GM12878 (cell line): ENCODE measurements around the gene ADPRHL1. TPM values are rescaled to one million over a fixed set of nuclear protein-coding genes. Genes with fewer than 3 reads are reported as not detected.

ENCODE experiments used
- ATAC-seq: fragments of 200-7000 bp; cut with Tn5 transposase; 3 replicates; pipeline ENCODE4 v1.9.1; 2020; ENCODE audit warnings: mild to moderate bottlenecking, moderate library complexity
- BruUV-seq: library from RNA; stranded (reverse); fragments of 400-500 nt; replicated peaks from 2 replicates; lab custom pipeline; 2021; lab: Mats Ljungman, UMichigan
- CTCF ChIA-PET: fragments of 300-600 bp; sonication (Branson Sonifier 250); formaldehyde crosslinking; extraction: SDS; loops from one replicate; lab custom pipeline; 2021; ENCODE audit warnings: inconsistent platforms; lab: Yijun Ruan, JAX
- POLR2A ChIA-PET: fragments of 350-600 bp; formaldehyde crosslinking; extraction: SDS; loops from one replicate; lab custom pipeline; 2021; ENCODE audit warnings: inconsistent platforms; lab: Charles Lee
- RAD21 ChIA-PET: fragments of 300-600 bp; sonication (Branson Sonifier 250); formaldehyde crosslinking; loops from one replicate; lab custom pipeline; 2023; ENCODE audit warnings: antibody characterized with exemption; ENCODE audit not compliant: unreplicated experiment; lab: Charles Lee
- SMC1A ChIA-PET: fragments of 300-600 bp; sonication (Branson Sonifier 250); formaldehyde crosslinking; loops from one replicate; lab custom pipeline; 2023; ENCODE audit not compliant: unreplicated experiment, uncharacterized antibody; lab: Charles Lee
- DNase-seq: peaks from one replicate; pipeline ENCODE4 v3.0.0-alpha.2; 2011; ENCODE audit warnings: low read depth, low spot score
- FAIRE-seq: peaks from 3 replicates; lab custom pipeline; 2011; peaks lifted over from hg19 to GRCh38; lab: Jason Lieb, UNC
- H2AFZ ChIP-seq: 2 replicates; pipeline ENCODE4 v1.6.0; 2011; ENCODE audit warnings: low read depth, low read length, control low read depth; ENCODE audit not compliant: control insufficient read depth
- H3K27ac ChIP-seq: 2 replicates; pipeline ENCODE4 v1.5.1; 2011; ENCODE audit warnings: control low read depth; ENCODE audit not compliant: control insufficient read depth, insufficient read depth
- H3K27me3 ChIP-seq, 2 experiments: replicated peaks in 1 of 2; 2 replicates each; pipeline versions ENCODE4 v1.6.0 to v1.6.1; 2011; ENCODE audit warnings: low read length in 1 of 2; ENCODE audit not compliant: control insufficient read depth in 2 of 2, insufficient read depth in 2 of 2
- H3K36me3 ChIP-seq, 2 experiments: 2 replicates each; pipeline ENCODE4 v1.5.1; 2011; ENCODE audit warnings: low read length in 1 of 2; ENCODE audit not compliant: control insufficient read depth in 2 of 2, insufficient read depth in 2 of 2
- H3K4me1 ChIP-seq: 2 replicates; pipeline ENCODE4 v1.6.1; 2011; ENCODE audit warnings: mild to moderate bottlenecking, low read length, moderate library complexity, mixed read lengths; ENCODE audit not compliant: control insufficient read depth, insufficient read depth
- H3K4me2 ChIP-seq: 2 replicates; pipeline ENCODE4 v1.6.0; 2011; ENCODE audit warnings: control low read depth; ENCODE audit not compliant: control insufficient read depth, insufficient read depth
- H3K4me3 ChIP-seq: fragments of 200-600 bp; sonication (generic); 2 replicates; pipeline ENCODE4 v1.5.1; 2016
- H3K79me2 ChIP-seq: 2 replicates; pipeline ENCODE4 v1.6.0; 2011; ENCODE audit warnings: low read length; ENCODE audit not compliant: control insufficient read depth, insufficient read depth
- H3K9ac ChIP-seq: 2 replicates; pipeline ENCODE4 v1.8.0; 2011; ENCODE audit warnings: low read length, control low read depth, mixed read lengths; ENCODE audit not compliant: control insufficient read depth, insufficient read depth
- H3K9me3 ChIP-seq: replicated peaks from 3 replicates; pipeline ENCODE4 v1.5.1; 2011; ENCODE audit warnings: mild to moderate bottlenecking, low read length; ENCODE audit not compliant: control insufficient read depth, insufficient read depth
- H4K20me1 ChIP-seq: 2 replicates; pipeline ENCODE4 v1.6.0; 2011; ENCODE audit not compliant: control insufficient read depth, insufficient read depth
- ATF7 ChIP-seq: fragments of 450-650 bp; IDR thresholded peaks from 2 replicates; pipeline ENCODE4 v1.6.1; 2016; ENCODE audit warnings: low read depth, mild to moderate bottlenecking
- BCL11A ChIP-seq: IDR thresholded peaks from 2 replicates; pipeline ENCODE4 v1.6.1; 2011; ENCODE audit warnings: low read depth, low read length
- CBX5 ChIP-seq: sonication (generic); IDR thresholded peaks from 2 replicates; pipeline ENCODE4 v1.6.1; 2016; ENCODE audit warnings: low read depth, moderate library complexity, mild to moderate bottlenecking, inconsistent platforms
- CEBPB ChIP-seq, 2 experiments: fragments of 150-350 bp in 1 of 2; IDR thresholded peaks; 2 replicates each; pipeline ENCODE4 v1.6.1; 2012 to 2014; ENCODE audit warnings: low read depth in 2 of 2, low read length in 2 of 2, borderline replicate concordance in 1 of 2, inconsistent platforms in 1 of 2
- DPF2 ChIP-seq: fragments of 450-650 bp; IDR thresholded peaks from 2 replicates; pipeline ENCODE4 v1.6.1; 2017; ENCODE audit warnings: mild to moderate bottlenecking
- E2F8 ChIP-seq: fragments of 450-650 bp; IDR thresholded peaks from 2 replicates; pipeline ENCODE4 v1.6.1; 2018; ENCODE audit warnings: mild to moderate bottlenecking, low read depth, moderate library complexity; ENCODE audit not compliant: partially characterized antibody
- ESRRA ChIP-seq: IDR thresholded peaks from 2 replicates; pipeline ENCODE4 v1.6.1; 2012; ENCODE audit warnings: mild to moderate bottlenecking, low read length, improper control_type of control experiment
- HCFC1 ChIP-seq: fragments of 150-350 bp; IDR thresholded peaks from 2 replicates; pipeline ENCODE4 v1.6.1; 2014; ENCODE audit warnings: low read length
- KDM1A ChIP-seq: fragments of 200-600 bp; sonication (generic); IDR thresholded peaks from 2 replicates; pipeline ENCODE4 v1.6.1; 2016; ENCODE audit warnings: borderline replicate concordance
- MTA2 ChIP-seq: fragments of 450-650 bp; IDR thresholded peaks from 2 replicates; pipeline ENCODE4 v1.6.1; 2016; ENCODE audit warnings: low read depth, mild to moderate bottlenecking, moderate library complexity
- MXI1 ChIP-seq: fragments of 150-350 bp; IDR thresholded peaks from 2 replicates; pipeline ENCODE4 v1.6.1; 2011; ENCODE audit warnings: low read depth, mild to moderate bottlenecking, inconsistent platforms, low read length, improper control_type of control experiment
- NBN ChIP-seq: fragments of 450-650 bp; IDR thresholded peaks from 2 replicates; pipeline ENCODE4 v1.6.1; 2016
- PAX5 ChIP-seq: IDR thresholded peaks from 2 replicates; pipeline ENCODE4 v1.6.1; 2011; ENCODE audit warnings: low read depth, low read length, borderline replicate concordance
- RAD21 ChIP-seq: IDR thresholded peaks from 2 replicates; pipeline ENCODE4 v1.6.1; 2011; ENCODE audit warnings: mild to moderate bottlenecking, low read depth, low read length, moderate library complexity; ENCODE audit not compliant: insufficient read depth
- SPI1 ChIP-seq: IDR thresholded peaks from 2 replicates; pipeline ENCODE4 v1.6.1; 2011; ENCODE audit warnings: low read depth, mild to moderate bottlenecking, low read length, moderate library complexity, borderline replicate concordance; ENCODE audit not compliant: insufficient read depth
- USF1 ChIP-seq: IDR thresholded peaks from 2 replicates; pipeline ENCODE4 v1.6.1; 2011; ENCODE audit warnings: borderline replicate concordance, low read depth, mild to moderate bottlenecking, moderate library complexity, mixed read lengths, low read length; ENCODE audit not compliant: insufficient read depth; ENCODE audit errors: extremely low read length
- ZBTB33 ChIP-seq: fragments of 450-650 bp; IDR thresholded peaks from 2 replicates; pipeline ENCODE4 v1.6.1; 2017; ENCODE audit warnings: mild to moderate bottlenecking
- ZZZ3 ChIP-seq: IDR thresholded peaks from 2 replicates; pipeline ENCODE4 v1.6.1; 2011; ENCODE audit warnings: low read depth; ENCODE audit not compliant: control insufficient read depth, insufficient read length
- WGBS: methylation state at CpG from one replicate; pipeline ENCODE4 v1.1.6; 2016; ENCODE audit warnings: low lambda C conversion rate; ENCODE audit not compliant: insufficient replicate concordance, insufficient coverage; ENCODE audit errors: missing lambda C conversion rate; 5-methylcytosine and 5-hydroxymethylcytosine counted together
- in situ Hi-C: fragments of 300-500 bp; cut with MboI; formaldehyde crosslinking; loops from 9 replicates; pipeline ENCODE4 v1.14.3; 2018; ENCODE audit warnings: mixed read lengths
- intact Hi-C: fragments of 100-400 bp; cut with micrococcal nuclease; formaldehyde crosslinking; loops from one replicate; pipeline ENCODE4 v1.14.2; 2022; ENCODE audit not compliant: unreplicated experiment
- polyA plus RNA-seq, 11 experiments: library from polyadenylated mRNA; depleted of rRNA in 4 of 11; unstranded in 6 of 11; stranded (reverse) in 5 of 11; fragments of >200 nt; fragmentation: Nextera tagmentation in 4 of 11; fragmentation: Illumina TruSeq in 1 of 11; extraction: Ambion mirVana in 4 of 11; extraction: Trizol in 1 of 11; gene quantifications; 1 replicate in 1 of 11; 2 replicates in 10 of 11; pipeline versions ENCODE4 v1.2.1 to v1.2.3, GENCODE V29; 2011 to 2016; ENCODE audit warnings: inconsistent platforms in 2 of 11, missing spikeins in 2 of 11, low read depth in 1 of 11
- total RNA-seq, 4 experiments: library from RNA; depleted of rRNA in 3 of 4; stranded (reverse); fragments of >200 nt in 3 of 4; fragmentation: Illumina TruSeq in 1 of 4; extraction: Trizol in 1 of 4; gene quantifications; 2 replicates each; pipeline versions ENCODE4 v1.2.1 to v1.2.3, GENCODE V29; 2013 to 2021

Gene ADPRHL1
- total and polyA plus RNA-seq, 10 of the 15 experiments (the other 5 are each of a cell fraction or from before 2014, with no cell fraction given), result 0.05 to 1.9 (median 1.0) TPM

GRCh38 chr13:113477724-113478123 lies 24.4 kb upstream of the ADPRHL1 start:
- ChIA-PET POLR2A (interaction anchor here (0.9 kb wide), 1 partner anchor 11 kb away, joined by 3 read pairs; no protein-coding TSS in a partner anchor), CTCF (interaction anchor here (1.1 to 1.9 kb wide), 2 partner anchors 11 to 20 kb away, joined by 4 read pairs; no protein-coding TSS in a partner anchor), RAD21 (interaction anchor here (1.2 kb wide), 1 partner anchor 11 kb away, joined by 3 read pairs; no protein-coding TSS in a partner anchor), SMC1A (interaction anchor here (1.3 to 1.8 kb wide), 4 partner anchors 11 to 14 kb away, joined by 3 to 7 read pairs (median 3); no protein-coding TSS in a partner anchor)
- FAIRE-seq (no peak), ATAC-seq (no peak), DNase-seq (no peak)
- 98% methylated on average over 3 of the region's 3 CpGs for WGBS
- Histone ChIP-seq H3K36me3 (peaks cover 9 to 24% of the 10 kb centered on the region in 2 experiments), H3K9me3 (no peaks in the 10 kb centered on the region), H4K20me1 (no peaks in the 10 kb centered on the region), H3K4me1 (no peaks in the 10 kb centered on the region), H2AFZ (no peak overlapping the region), H3K27ac (no peak overlapping the region), H3K9ac (no peak overlapping the region), H3K4me2 (no peak overlapping the region), H3K27me3 (no peaks in the 10 kb centered on the region), H3K79me2 (no peaks in the 10 kb centered on the region), H3K4me3 (no peak overlapping the region)
- in situ Hi-C loops (no loop called here), intact Hi-C loops (no loop called here)
- BruUV-seq, result no TSS peak
- TF ChIP-seq CBX5 (no peak), ESRRA (no peak), ATF7 (no peak), DPF2 (no peak), ZZZ3 (no peak), SPI1 (no peak), NBN (no peak), MTA2 (no peak), KDM1A (no peak), USF1 (no peak), RAD21 (no peak), MXI1 (no peak), PAX5 (no peak), BCL11A (no peak), E2F8 (no peak), CEBPB (IDR thresholded peaks at IDR 0.05; ENCODE audit: borderline replicate concordance in 1 of 2, low read depth in 2 of 2, low read length in 2 of 2) (no peak), ZBTB33 (no peak), HCFC1 (no peak)
